K562 treated with DMSO at 1 percent for 12 hours (cell line): ENCODE data around the gene ZDHHC8. TPM values are rescaled to one million over a fixed set of nuclear protein-coding genes. Genes with fewer than 3 reads are reported as not detected.

Experiments
- total RNA-seq: library from RNA; unstranded; fragments of 300-600 nt; gene quantifications from 2 replicates; pipeline ENCODE4 v1.2.3, GENCODE V29; 2022; ENCODE audit not compliant: insufficient read depth

ZDHHC8 gene, protein sequence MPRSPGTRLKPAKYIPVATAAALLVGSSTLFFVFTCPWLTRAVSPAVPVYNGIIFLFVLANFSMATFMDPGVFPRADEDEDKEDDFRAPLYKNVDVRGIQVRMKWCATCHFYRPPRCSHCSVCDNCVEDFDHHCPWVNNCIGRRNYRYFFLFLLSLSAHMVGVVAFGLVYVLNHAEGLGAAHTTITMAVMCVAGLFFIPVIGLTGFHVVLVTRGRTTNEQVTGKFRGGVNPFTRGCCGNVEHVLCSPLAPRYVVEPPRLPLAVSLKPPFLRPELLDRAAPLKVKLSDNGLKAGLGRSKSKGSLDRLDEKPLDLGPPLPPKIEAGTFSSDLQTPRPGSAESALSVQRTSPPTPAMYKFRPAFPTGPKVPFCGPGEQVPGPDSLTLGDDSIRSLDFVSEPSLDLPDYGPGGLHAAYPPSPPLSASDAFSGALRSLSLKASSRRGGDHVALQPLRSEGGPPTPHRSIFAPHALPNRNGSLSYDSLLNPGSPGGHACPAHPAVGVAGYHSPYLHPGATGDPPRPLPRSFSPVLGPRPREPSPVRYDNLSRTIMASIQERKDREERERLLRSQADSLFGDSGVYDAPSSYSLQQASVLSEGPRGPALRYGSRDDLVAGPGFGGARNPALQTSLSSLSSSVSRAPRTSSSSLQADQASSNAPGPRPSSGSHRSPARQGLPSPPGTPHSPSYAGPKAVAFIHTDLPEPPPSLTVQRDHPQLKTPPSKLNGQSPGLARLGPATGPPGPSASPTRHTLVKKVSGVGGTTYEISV
- 21.3 and 42.4 TPM in 2 replicates for total RNA-seq

DNA sequence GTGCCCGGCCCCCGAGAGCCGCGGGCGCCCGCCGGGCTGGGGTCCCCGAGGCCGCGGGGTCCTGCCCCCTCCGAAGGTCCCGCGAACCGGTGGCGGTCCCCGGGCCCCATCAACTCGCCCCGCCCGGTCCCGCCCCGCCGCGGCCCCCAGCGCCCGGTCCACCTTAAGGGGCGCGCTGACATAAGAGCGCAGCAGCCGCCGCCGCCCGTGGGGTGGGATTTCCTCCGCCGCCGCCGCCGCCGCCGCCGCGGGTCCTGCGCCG lies at the start of gene ZDHHC8:
Gene ZDHHC8 (plus strand): TSS at position 208 of the 262 bp plus-strand sequence. CDS start 144 bp downstream, outside the sequence.

DNA sequence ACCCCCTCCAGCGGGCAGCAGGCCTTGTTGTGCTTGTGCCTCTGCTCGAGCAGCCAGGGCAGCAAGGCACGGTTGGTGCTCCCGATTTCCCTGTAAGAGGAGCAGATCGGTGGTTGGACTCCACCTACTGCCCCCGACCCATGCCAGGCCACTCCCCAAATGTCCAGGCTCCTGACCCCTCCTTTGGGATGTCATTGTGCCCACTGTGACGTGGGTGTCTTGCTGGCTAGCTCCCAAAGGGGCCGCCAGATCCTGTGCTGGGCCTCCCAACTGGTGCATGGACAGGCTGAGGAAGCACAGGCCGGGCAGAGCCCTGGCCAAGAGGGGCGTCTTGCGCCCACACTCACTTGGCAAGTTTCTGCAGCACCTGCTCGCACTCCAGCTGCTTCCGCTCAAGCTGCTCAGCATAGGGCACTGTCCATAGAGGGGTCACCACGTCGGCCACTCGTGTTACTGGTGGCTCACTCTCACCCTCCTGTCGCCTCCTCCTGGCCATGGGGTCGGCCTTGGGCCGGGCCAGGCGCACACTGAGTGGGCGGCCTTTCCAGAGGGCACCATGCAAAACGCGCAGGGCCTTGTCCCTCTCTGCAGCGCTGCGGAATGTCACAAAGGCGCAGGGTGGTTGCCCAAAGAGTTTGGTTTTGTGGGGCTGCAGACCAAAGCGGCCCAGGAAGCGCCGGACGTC lies 15.8 kb upstream of the ZDHHC8 start, which contains the start of gene RANBP1:
Gene RANBP1 (plus strand): TSS at position 414 of the 685 bp plus-strand sequence. CDS start 81 bp downstream, at position 495.

DNA sequence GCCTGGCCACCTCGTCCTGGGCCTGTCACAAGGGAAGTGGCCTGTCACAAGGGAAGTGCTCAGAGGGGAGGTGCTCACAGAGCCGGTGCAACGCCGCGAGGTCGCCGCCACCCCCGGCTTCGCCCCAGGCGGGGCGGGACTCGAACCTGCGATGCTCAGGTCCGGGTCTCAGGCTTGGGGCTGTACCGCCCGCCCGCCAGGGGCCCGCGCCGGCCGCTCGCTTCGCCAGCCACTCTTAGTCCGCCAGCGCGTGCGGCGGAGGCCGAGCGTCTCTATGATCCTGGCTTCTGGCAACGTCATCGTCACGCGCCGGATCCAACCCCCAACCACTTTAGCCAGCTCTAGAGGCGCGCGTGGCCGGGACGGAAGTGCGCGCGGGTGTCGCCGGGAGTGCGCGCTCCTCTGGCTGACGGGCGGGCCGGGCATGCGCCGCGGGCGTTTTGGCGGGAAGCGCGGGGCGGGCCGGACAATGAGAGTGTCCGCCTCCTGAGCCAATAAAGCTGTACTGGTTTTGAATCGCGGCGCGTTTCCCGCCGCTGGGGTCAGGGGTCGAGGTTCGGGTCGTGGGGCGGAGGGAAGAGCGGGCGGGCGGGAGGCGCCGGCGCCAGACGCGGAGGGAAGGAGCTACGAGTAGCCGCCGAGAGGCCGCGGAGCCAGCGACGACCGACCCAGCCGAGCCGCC lies 14.5 kb upstream of the ZDHHC8 start, which contains the start of gene TRMT2A:
Gene TRMT2A (minus strand): TSS at position 276 of the 682 bp plus-strand sequence. CDS start 320 bp downstream, outside the sequence.

DNA sequence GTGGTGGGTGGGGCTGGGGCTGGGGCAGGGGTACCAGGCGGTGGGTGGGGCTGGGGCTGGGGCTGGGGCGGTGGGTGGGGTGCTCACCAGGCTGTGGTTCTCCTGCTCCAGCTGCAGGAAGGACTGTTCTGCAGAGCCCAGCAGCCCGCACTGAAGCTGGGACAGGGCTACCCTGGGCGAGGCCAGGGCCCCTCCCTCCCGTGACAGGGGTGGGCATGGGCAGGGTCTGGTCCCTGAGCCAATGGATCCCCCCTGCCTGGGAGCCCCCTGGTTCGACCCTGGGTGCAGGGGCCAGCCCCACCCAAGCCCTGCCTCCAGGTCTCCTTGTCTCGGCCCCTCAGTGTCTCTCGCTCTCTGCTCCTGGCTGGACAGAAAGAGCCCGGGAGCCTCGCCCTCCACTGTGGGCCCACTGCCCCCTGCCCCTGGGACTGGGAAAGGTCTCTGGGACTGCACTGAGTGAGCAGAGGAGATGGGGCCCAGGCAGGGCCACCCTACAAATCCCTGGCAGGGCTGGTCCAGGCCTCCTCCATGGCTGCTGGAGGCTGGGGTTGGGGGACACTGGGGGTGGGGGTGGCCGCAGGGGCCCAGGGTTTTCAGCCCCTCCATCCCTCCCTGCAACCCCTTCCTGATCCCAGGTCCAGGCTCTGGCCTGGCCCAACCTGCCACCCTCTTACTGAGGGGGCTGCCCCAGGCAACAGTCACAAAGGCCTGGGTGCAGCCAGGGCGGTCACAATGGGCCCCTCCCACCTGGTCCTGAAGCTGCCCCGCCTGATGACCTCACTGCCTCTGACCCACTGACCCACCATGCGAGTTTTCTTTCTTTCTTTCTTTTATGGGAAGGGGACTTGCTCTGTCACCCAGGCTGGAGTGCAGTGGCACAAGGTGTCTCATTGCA lies 19.0 kb downstream of the ZDHHC8 start, which contains the start of gene CCDC188:
Gene CCDC188 (minus strand): TSS at position 675 of the 895 bp plus-strand sequence. CDS start 69 bp downstream, at position 606.

Other genes starting within 250 kb of the ZDHHC8 start
- 475 and 599 TPM in 2 replicates for gene COMT, start 190.0 kb upstream of the ZDHHC8 start, total RNA-seq
- gene TXNRD2, start 190.0 kb upstream of the ZDHHC8 start, total RNA-seq: 104 and 132 TPM in 2 replicates
- gene ARVCF, start 115.0 kb upstream of the ZDHHC8 start, total RNA-seq: 36.8 and 51.2 TPM in 2 replicates
- gene TANGO2, start 110.7 kb upstream of the ZDHHC8 start, total RNA-seq: 60.8 and 93.3 TPM in 2 replicates
- gene DGCR8, start 51.6 kb upstream of the ZDHHC8 start, total RNA-seq: 27.4 and 74.7 TPM in 2 replicates
- gene RANBP1, start 15.7 kb upstream of the ZDHHC8 start, total RNA-seq: 600 and 726 TPM in 2 replicates
- 99.2 and 116 TPM in 2 replicates for gene TRMT2A, start 14.6 kb upstream of the ZDHHC8 start, total RNA-seq
- not detected in 2 replicates for gene CCDC188, start 19.3 kb downstream of the ZDHHC8 start, total RNA-seq
- gene RTN4R, start 136.5 kb downstream of the ZDHHC8 start, total RNA-seq: 6.6 and 12.2 TPM in 2 replicates
- gene DGCR6L, start 188.3 kb downstream of the ZDHHC8 start, total RNA-seq: 276 and 390 TPM in 2 replicates